D721Med (cell line): ENCODE data around the gene FLNA.

Source experiments
- DNase-seq: peaks from one replicate; pipeline ENCODE4 v3.0.0; 2011; ENCODE audit warnings: low spot score; ENCODE audit not compliant: insufficient read length
- FAIRE-seq: peaks from 2 replicates; lab custom pipeline; 2011; peaks lifted over from hg19 to GRCh38; lab: Jason Lieb, UNC
- TF ChIP-seq, protein P1 (sequence below): IDR thresholded peaks from 2 replicates; pipeline ENCODE4 v1.5.1; 2012; ENCODE audit warnings: mild to moderate bottlenecking, control low read depth; ENCODE audit not compliant: insufficient read depth; ENCODE audit errors: missing control alignments

FLNA gene

GRCh38 chrX:154412468-154412867 lies 38.0 kb upstream of the FLNA start:
- FAIRE-seq: no peak
- DNase-seq: no peak

GRCh38 chrX:154411981-154412340 lies 37.5 kb upstream of the FLNA start:
- FAIRE-seq: no peak
- TF ChIP-seq, protein P1, sequence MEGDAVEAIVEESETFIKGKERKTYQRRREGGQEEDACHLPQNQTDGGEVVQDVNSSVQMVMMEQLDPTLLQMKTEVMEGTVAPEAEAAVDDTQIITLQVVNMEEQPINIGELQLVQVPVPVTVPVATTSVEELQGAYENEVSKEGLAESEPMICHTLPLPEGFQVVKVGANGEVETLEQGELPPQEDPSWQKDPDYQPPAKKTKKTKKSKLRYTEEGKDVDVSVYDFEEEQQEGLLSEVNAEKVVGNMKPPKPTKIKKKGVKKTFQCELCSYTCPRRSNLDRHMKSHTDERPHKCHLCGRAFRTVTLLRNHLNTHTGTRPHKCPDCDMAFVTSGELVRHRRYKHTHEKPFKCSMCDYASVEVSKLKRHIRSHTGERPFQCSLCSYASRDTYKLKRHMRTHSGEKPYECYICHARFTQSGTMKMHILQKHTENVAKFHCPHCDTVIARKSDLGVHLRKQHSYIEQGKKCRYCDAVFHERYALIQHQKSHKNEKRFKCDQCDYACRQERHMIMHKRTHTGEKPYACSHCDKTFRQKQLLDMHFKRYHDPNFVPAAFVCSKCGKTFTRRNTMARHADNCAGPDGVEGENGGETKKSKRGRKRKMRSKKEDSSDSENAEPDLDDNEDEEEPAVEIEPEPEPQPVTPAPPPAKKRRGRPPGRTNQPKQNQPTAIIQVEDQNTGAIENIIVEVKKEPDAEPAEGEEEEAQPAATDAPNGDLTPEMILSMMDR: no peak
- peak; percentile 41 for DNase-seq

More at GRCh38 chrX:154412468-154412867, 38.0 kb upstream of the FLNA start:
- TF ChIP-seq, protein P1: no peak

GRCh38 chrX:154409222-154409871 lies 34.9 kb upstream of the FLNA start, which contains the start of gene DNASE1L1:
Gene DNASE1L1, minus strand, starts transcription at chrX:154409254. Its CDS starts 3,686 bp downstream, at chrX:154405568.
- DNase-seq (no peak), FAIRE-seq (no peak)
- TF ChIP-seq, protein P1: no peak

DNA sequence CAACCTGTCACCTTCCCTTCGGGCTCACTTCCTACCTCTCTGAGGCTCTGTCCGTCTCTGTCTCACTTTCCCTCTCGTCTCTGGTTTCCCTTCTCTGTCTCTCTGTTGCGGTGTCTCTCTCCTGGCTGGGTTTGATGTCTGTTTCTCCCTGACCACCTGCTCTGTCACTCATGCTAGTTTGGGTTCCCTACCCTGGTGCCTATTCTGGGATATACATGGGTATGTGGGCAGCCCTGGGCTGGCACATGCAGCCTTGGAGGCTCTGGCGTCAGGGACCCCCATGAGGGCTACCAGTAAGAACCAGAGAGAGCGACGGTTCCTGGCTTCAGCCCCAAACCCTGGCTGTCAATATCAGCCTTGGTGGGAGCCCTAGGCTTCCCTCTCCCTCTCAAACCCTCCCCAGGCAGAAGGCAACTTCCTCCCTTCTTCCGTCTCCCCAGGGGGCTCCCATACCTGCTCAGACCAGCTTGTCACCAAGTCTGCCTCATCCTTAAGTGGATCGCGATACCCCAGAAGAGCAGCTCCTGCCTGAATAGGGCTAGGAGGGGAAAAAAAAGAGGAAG lies 34.3 kb upstream of the FLNA start:
- FAIRE-seq (no peak), DNase-seq (no peak)

GRCh38 chrX:154404625-154405192 lies 30.3 kb upstream of the FLNA start:
- FAIRE-seq (no peak), DNase-seq (no peak)
- TF ChIP-seq, protein P1: no peak

More for the DNA sequence above, 34.3 kb upstream of the FLNA start:
- TF ChIP-seq, protein P1: no peak

DNA sequence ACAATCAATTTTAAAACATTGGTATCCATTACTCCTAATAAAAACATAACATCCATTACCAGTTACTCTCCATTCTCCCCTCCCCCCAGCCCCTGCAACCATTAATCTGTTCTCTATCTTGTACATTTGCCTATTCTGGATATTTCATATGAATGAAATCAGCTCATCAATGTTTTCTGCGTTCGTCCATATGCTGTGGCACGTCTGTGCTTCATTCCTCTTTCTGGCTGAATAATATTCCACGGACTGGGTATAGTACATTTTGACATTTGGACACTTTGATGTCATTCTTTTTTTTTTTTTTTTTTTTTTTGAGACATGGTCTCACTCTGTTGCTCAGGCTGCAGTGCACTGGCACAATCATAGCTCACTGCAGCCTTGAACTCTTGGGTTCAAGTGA lies 29.4 kb upstream of the FLNA start:
- no peak for DNase-seq
- no peak for FAIRE-seq
- TF ChIP-seq, protein P1: no peak

- DNase-seq (no peak), FAIRE-seq (no peak)
- TF ChIP-seq, protein P1: no peak
These were observed 28.8 kb upstream of the FLNA start for GRCh38 chrX:154403192-154403591.
